NB4 (cell line): ENCODE measurements around the gene MUC5B.

Experiments used
- CTCF ChIP-seq: IDR thresholded peaks from one replicate; pipeline ENCODE4 v1.5.1; 2012; ENCODE audit warnings: low read depth, low read length
- MAX ChIP-seq: IDR thresholded peaks from 2 replicates; pipeline ENCODE4 v1.6.1; 2011; ENCODE audit warnings: low read depth, low read length
- POLR2A ChIP-seq: IDR thresholded peaks from 2 replicates; pipeline ENCODE4 v1.6.1; 2011; ENCODE audit warnings: mild to moderate bottlenecking; ENCODE audit not compliant: insufficient read length; ENCODE audit errors: extremely low read depth

- TF ChIP-seq POLR2A (no peak), CTCF (no peak), MAX (no peak)
Observed at GRCh38 chr11:1217151-1217550, 5.7 kb upstream of the MUC5B start.
